Ishikawa (cell line): Measurements from ENCODE around the gene THSD4.

Experiments
- EGR1 ChIP-seq: IDR thresholded peaks from 2 replicates; pipeline ENCODE4 v1.6.1; 2012
- EP300 ChIP-seq: IDR thresholded peaks from 2 replicates; pipeline ENCODE4 v1.6.1; 2012; ENCODE audit warnings: borderline replicate concordance
- FOXM1 ChIP-seq: IDR thresholded peaks from 2 replicates; pipeline ENCODE4 v1.6.1; 2012; ENCODE audit warnings: low read depth, borderline replicate concordance
- NFIC ChIP-seq: IDR thresholded peaks from 2 replicates; pipeline ENCODE4 v1.6.1; 2012
- TAF1 ChIP-seq: IDR thresholded peaks from 2 replicates; pipeline ENCODE4 v1.6.1; 2012; ENCODE audit warnings: low read depth, mild to moderate bottlenecking
- TCF12 ChIP-seq: IDR thresholded peaks from 2 replicates; pipeline ENCODE4 v1.6.1; 2012; ENCODE audit warnings: low read depth
- YY1 ChIP-seq: IDR thresholded peaks from 2 replicates; pipeline ENCODE4 v1.6.1; 2012; ENCODE audit warnings: low read depth
- ZBTB7A ChIP-seq: IDR thresholded peaks from 2 replicates; pipeline ENCODE4 v1.6.1; 2012; ENCODE audit warnings: low read depth
- TF ChIP-seq, protein P1 (sequence below): IDR thresholded peaks from 2 replicates; pipeline ENCODE4 v1.6.1; 2012; ENCODE audit warnings: low read depth, mild to moderate bottlenecking
- TF ChIP-seq, protein P2 (sequence below): IDR thresholded peaks from 2 replicates; pipeline ENCODE4 v1.6.1; 2012

DNA sequence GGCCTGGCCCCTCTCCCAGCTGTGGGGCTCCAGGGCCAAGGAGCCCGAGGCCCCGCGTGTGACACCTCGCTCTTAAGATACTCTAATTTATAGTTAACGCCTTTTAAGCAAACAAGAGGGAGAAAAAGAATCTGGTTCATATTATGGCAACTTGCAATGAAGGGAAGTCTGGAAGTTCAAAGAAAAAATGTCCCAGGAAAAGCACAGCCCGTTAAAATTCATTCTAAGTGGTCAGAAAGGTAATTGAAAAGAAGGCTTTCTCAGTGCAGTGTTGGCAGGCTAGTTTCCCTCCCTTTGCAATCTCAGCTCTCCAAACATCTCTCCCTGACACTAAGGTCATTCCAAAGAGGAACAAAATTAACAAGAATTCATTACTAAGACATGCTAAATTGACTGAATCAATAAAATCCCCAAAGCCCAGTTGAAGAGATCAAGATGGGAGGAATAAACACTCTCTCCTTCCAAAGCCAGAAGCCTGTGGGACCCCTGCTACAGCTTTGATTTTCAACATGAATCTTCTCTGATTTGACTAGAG, 339.3 kb downstream of the THSD4 start:
- TF ChIP-seq NFIC (no peak), EP300 (no peak), EGR1 (no peak), TAF1 (no peak), FOXM1 (no peak), ZBTB7A (no peak), YY1 (no peak), TCF12 (no peak)
- TF ChIP-seq, protein P1, sequence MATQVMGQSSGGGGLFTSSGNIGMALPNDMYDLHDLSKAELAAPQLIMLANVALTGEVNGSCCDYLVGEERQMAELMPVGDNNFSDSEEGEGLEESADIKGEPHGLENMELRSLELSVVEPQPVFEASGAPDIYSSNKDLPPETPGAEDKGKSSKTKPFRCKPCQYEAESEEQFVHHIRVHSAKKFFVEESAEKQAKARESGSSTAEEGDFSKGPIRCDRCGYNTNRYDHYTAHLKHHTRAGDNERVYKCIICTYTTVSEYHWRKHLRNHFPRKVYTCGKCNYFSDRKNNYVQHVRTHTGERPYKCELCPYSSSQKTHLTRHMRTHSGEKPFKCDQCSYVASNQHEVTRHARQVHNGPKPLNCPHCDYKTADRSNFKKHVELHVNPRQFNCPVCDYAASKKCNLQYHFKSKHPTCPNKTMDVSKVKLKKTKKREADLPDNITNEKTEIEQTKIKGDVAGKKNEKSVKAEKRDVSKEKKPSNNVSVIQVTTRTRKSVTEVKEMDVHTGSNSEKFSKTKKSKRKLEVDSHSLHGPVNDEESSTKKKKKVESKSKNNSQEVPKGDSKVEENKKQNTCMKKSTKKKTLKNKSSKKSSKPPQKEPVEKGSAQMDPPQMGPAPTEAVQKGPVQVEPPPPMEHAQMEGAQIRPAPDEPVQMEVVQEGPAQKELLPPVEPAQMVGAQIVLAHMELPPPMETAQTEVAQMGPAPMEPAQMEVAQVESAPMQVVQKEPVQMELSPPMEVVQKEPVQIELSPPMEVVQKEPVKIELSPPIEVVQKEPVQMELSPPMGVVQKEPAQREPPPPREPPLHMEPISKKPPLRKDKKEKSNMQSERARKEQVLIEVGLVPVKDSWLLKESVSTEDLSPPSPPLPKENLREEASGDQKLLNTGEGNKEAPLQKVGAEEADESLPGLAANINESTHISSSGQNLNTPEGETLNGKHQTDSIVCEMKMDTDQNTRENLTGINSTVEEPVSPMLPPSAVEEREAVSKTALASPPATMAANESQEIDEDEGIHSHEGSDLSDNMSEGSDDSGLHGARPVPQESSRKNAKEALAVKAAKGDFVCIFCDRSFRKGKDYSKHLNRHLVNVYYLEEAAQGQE = no peak
- TF ChIP-seq, protein P2, sequence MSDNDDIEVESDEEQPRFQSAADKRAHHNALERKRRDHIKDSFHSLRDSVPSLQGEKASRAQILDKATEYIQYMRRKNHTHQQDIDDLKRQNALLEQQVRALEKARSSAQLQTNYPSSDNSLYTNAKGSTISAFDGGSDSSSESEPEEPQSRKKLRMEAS = no peak
